Omental fat pad (tissue), 4 donors: Measurements from ENCODE around the gene ZDHHC4. TPM values are rescaled to one million over a fixed set of nuclear protein-coding genes. Genes with fewer than 3 reads are reported as not detected.

ENCODE experiments used
- ATAC-seq: fragments of 150-250 bp; one replicate; pipeline ENCODE4 v1.9.1; 2016; ENCODE audit warnings: mild to moderate bottlenecking, moderate library complexity; ENCODE audit not compliant: low FRiP score
- DNase-seq: peaks from one replicate; pipeline ENCODE4 v3.0.0-alpha.2; 2019; ENCODE audit warnings: low spot score
- total RNA-seq, 4 donors: library from RNA; depleted of rRNA; stranded (reverse); fragments of >200 nt; gene quantifications; one replicate each; pipeline ENCODE4 v1.1.0, GENCODE V29; 2016
- TF ChIP-seq, protein P1 (sequence below), 3 donors: fragments of 450-650 bp; IDR thresholded peaks; one replicate each; pipeline ENCODE4 v1.5.1; 2016 to 2017; ENCODE audit warnings: antibody characterized with exemption in 3 of 3, mild to moderate bottlenecking in 3 of 3, moderate library complexity in 2 of 3

The ZDHHC4 gene
- 10 to 100 TPM; 30.6 to 52.3 (median 42.3) TPM for total RNA-seq

DNA sequence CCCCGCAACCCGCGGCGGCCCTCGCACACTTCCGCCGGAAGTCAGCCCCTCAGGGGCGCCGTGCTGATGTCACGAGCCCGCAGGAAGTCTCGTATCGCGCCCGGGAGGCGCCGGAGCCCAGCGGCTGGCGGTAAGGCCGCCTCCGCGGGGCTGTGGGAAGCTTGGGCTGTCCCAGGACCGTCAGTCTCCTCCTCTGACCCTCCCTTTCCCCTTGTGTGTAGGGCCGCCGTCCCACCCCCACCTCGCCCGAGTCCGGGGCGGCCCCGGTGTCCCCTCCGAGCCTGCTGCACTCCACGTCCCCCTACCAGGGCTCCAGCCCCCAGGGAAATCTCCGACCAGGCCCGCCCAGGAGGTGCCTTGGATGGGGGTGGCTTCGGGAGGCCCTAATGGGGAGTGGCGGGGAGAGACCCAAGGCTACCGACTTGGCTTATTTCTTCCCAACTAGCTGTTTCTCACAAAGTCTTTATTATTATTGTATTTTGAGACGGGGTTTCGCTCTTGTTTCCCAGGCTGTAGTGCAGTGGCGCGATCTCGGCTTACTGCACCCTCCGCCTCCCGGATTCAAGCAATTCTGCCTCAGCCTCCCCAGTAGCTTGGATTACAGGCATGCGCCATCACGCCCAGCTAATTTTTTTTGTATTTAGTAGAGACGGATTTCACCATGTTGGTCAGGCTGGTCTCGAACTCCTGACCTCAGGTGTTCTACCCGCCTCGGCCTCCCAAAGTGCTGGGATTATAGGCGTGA lies at the start of gene ZDHHC4:
Gene ZDHHC4 (plus strand): TSS at position 86 of the 745 bp plus-strand sequence. CDS start 3,108 bp downstream, outside the sequence.
- DNase-seq (peak; percentile 58), ATAC-seq (peak; percentile 96)
- TF ChIP-seq, protein P1, sequence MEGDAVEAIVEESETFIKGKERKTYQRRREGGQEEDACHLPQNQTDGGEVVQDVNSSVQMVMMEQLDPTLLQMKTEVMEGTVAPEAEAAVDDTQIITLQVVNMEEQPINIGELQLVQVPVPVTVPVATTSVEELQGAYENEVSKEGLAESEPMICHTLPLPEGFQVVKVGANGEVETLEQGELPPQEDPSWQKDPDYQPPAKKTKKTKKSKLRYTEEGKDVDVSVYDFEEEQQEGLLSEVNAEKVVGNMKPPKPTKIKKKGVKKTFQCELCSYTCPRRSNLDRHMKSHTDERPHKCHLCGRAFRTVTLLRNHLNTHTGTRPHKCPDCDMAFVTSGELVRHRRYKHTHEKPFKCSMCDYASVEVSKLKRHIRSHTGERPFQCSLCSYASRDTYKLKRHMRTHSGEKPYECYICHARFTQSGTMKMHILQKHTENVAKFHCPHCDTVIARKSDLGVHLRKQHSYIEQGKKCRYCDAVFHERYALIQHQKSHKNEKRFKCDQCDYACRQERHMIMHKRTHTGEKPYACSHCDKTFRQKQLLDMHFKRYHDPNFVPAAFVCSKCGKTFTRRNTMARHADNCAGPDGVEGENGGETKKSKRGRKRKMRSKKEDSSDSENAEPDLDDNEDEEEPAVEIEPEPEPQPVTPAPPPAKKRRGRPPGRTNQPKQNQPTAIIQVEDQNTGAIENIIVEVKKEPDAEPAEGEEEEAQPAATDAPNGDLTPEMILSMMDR (IDR thresholded peaks at IDR 0.05), result no peak

DNA sequence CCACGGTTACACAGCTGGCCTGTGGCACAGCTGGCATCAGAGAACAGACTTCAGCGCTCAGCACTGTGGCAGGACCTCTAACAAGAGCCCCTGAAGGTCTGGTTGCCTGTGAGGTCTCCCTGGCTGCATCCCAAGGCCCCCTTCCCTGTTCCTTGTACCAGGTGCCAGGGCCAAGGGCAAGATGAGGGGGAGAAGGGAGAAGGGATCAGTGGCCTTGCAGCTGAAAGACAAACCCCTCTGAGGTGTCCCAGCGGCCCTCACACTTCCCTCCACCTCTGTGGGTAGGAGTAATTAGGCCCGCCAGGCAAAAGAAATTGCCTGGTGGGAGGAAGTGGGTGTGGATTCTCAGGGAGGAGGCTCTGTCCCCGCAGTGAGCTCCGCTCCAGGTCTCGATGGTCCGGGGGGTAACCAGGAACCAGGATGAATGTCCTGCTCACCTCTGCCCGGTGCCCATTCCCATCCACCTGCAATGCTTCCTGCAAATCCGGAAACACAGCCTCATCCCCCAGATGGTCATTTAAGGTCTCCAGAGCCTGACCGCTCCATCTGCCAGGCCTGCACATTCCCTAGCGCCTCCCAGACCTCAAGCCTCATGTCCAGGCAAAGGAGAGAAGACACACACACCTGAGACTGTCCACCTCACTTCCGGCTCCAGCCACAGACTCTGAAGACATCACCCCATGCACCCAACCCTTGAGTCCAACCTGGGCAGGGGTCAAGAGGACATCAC lies 48.7 kb upstream of the ZDHHC4 start:
- DNase-seq (no peak), ATAC-seq (no peak)
- TF ChIP-seq, protein P1 (IDR thresholded peaks at IDR 0.05), result no peak

DNA sequence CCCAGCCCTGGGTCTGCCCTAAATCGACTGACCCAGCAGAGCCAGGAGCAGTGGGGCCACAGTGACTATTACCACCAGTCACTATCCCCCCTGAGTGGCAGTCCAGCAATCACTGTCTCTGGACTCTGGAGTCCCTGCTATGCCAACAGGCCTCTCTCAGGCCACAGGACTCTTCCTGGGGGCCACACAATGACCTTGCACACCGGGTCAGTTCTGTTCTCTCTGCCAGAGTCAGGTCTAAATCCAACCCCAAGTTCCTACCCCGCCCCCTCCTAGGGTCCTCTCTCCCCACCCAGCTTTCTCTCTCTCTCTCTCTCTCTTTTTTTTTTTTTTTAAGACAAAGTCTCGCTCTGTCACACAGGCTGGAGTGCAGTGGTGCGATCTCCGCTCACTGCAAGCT lies 47.6 kb upstream of the ZDHHC4 start:
- DNase-seq (no peak), ATAC-seq (no peak)
- TF ChIP-seq, protein P1 (IDR thresholded peaks at IDR 0.05), result no peak

DNA sequence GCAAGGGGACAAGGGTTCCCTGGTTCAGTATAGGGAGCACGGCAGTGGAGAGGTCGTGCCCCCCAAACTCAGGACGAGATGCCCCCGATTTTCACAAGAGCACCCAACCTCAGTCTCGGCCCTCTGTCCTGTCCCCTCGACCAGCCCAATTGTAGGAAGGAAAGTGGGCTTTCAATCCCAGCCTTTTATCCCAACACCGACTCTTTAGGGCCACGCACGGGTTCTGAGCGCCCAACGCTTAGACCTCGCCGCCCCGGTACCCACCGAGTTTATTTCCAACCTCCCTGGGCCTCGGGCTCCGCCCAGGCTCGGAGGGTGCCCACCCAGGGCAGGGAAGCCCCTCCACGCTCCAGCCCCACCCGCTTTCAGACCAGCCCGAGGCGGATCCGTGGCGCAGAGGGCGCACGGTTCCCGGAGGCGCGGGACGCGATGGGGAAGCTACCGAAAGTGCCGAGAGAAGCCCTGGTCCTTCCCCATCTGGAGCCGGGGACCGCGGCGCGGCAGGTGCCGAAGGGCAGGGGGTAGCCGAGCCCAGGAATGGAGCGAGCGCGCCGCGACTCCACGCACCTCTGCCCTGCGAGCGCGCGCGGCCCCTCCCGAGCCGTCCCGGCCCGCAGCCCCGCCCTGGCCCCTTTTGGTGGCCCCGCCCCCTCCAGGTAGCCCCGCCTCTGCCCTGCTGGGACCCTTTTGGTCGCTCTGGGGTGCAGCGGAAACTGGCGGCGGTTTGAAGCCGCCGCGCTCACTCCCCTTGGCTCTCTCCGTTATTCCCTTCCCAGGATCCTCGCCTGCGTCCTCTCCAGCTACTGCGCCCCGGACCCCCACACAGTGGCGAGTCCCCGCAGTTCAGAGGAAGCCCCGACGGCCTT lies 46.4 kb upstream of the ZDHHC4 start:
- DNase-seq (no peak), ATAC-seq (no peak)
- TF ChIP-seq, protein P1 (IDR thresholded peaks at IDR 0.05), result no peak

DNA sequence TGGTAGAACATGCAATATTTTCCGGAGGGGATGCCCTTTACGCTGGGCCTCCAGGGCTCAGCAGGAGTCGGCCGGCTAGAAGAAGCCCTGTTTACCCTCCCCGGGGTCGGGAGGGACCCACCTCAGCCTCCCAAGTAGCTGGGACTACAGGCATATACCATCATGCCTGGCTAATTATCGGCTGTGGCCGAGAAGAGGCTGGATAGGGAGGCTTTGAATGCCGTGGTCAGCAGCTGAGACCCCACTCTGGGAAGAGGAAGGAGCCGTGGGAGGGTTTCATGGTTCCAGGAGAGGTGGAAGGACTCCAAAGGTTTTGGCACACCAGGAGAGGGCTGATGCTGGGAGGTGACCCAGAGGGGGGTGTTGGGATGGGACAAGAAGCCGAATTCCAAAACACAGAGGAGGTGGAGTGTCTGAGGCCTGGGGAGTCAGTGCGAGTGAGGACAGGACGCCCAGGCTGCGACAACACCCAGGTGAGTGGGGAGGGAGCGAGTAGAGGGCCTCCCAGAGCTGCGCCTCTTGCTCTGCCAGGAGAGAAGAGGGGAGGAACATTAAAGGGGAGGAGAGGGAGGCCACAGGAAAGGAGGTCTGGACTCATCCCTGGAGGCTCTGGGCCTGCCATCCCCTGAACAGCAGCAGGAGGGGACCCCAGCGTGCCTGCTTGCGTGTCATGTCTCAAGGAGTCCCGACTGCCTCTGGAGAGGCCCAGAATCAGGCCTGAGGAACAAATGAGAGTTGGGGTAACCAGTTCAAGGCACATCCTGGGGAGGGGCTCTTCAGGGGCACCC lies 45.6 kb upstream of the ZDHHC4 start:
- ATAC-seq, result no peak
- TF ChIP-seq, protein P1 (IDR thresholded peaks at IDR 0.05), result no peak
- DNase-seq, result no peak

DNA sequence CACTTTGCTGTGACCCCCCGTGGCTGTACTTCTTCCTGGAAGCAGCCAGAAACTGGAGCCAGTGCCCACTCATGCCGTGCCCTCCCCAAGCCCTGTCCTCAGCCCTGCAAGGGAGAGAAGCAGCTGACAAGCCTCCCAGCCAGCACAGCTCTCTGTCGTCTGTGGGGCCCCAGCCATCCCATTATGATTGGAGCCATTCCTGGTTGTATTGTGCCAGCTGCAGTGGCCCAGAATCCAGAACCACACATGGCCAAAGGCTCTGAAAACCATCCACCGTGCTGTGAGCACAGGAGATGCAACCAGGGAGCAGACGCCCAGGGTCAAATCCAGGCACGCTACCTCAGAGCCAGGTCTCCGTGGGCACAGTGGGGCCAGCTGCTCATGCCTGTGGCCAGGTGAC lies 44.7 kb upstream of the ZDHHC4 start:
- no peak for DNase-seq
- TF ChIP-seq, protein P1 (IDR thresholded peaks at IDR 0.05), result no peak
- ATAC-seq, result no peak
